ENCODE data around the gene DDX42. TPM values are rescaled to one million over a fixed set of nuclear protein-coding genes. Genes with fewer than 3 reads are reported as not detected.

The DDX42 gene
- total and polyA plus RNA-seq, 9 of the 15 experiments (the other 6 are each of a cell fraction or from before 2014, with no cell fraction given): 16.5 to 149 (median 87.6) TPM

- TF ChIP-seq KDM4B (IDR thresholded peaks at IDR 0.05; ENCODE audit: borderline replicate concordance in 2 of 2, low read depth in 1 of 2) (peak in 1 of 2 experiments; percentile 48; a peak in 1 of 4 replicates), NFIX (CRISPR knock-in tag; IDR thresholded peaks at IDR 0.05; ENCODE audit: low read depth) (no peak), SMC3 (conservative IDR thresholded peaks at IDR 0.05; ENCODE audit: insufficient read depth, low read depth, low read length) (no peak), ZNF253 (CRISPR knock-in tag; conservative IDR thresholded peaks at IDR 0.05) (no peak), ARID2 (IDR thresholded peaks at IDR 0.05) (no peak), KLF10 (CRISPR knock-in tag; IDR thresholded peaks at IDR 0.05) (no peak), RFX7 (CRISPR knock-in tag; IDR thresholded peaks at IDR 0.05) (no peak), SMAD3 (CRISPR knock-in tag; conservative IDR thresholded peaks at IDR 0.05) (0 out of 2 replicates have a peak, but pooled peaks have one; percentile 40), NCOA1 (IDR thresholded peaks at IDR 0.05; ENCODE audit: low read depth) (peak; percentile 50; the same call in 1 of the 2 replicates), ZNF436 (CRISPR knock-in tag; IDR thresholded peaks at IDR 0.05) (no peak; the same call in 1 of the 2 replicates), ZNF280A (IDR thresholded peaks at IDR 0.05; ENCODE audit: low read depth, partially characterized antibody) (no peak), RFX5 (IDR thresholded peaks at IDR 0.05; ENCODE audit: low read depth, low read length) (no peak), LCOR (CRISPR knock-in tag; IDR thresholded peaks at IDR 0.05) (peak; percentile 88; the same call in 1 of the 2 replicates), TCF7 (IDR thresholded peaks at IDR 0.05; ENCODE audit: borderline replicate concordance) (0 out of 2 replicates have a peak, but pooled peaks have one; percentile 36), ZNF384 (IDR thresholded peaks at IDR 0.05; ENCODE audit: low read depth, low read length) (no peak), DPF2 (IDR thresholded peaks at IDR 0.05) (peak; percentile 31; the same call in 1 of the 2 replicates), CBX2 (IDR thresholded peaks at IDR 0.05; ENCODE audit: insufficient read depth, low read length, poor library complexity, severe bottlenecking) (no peak), MTA3 (IDR thresholded peaks at IDR 0.05; ENCODE audit: borderline replicate concordance) (peak; percentile 31; the same call in 1 of the 2 replicates), LARP7 (IDR thresholded peaks at IDR 0.05) (no peak)
- TF ChIP-seq, protein P1, sequence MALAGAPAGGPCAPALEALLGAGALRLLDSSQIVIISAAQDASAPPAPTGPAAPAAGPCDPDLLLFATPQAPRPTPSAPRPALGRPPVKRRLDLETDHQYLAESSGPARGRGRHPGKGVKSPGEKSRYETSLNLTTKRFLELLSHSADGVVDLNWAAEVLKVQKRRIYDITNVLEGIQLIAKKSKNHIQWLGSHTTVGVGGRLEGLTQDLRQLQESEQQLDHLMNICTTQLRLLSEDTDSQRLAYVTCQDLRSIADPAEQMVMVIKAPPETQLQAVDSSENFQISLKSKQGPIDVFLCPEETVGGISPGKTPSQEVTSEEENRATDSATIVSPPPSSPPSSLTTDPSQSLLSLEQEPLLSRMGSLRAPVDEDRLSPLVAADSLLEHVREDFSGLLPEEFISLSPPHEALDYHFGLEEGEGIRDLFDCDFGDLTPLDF (CRISPR knock-in tag; IDR thresholded peaks at IDR 0.05): peak; percentile 92
- TF ChIP-seq, protein P2, sequence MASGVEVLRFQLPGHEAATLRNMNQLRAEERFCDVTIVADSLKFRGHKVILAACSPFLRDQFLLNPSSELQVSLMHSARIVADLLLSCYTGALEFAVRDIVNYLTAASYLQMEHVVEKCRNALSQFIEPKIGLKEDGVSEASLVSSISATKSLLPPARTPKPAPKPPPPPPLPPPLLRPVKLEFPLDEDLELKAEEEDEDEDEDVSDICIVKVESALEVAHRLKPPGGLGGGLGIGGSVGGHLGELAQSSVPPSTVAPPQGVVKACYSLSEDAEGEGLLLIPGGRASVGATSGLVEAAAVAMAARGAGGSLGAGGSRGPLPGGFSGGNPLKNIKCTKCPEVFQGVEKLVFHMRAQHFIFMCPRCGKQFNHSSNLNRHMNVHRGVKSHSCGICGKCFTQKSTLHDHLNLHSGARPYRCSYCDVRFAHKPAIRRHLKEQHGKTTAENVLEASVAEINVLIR (CRISPR knock-in tag; IDR thresholded peaks at IDR 0.05): no peak
- TF ChIP-seq, protein P3, sequence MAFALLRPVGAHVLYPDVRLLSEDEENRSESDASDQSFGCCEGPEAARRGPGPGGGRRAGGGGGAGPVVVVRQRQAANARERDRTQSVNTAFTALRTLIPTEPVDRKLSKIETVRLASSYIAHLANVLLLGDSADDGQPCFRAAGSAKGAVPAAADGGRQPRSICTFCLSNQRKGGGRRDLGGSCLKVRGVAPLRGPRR (CRISPR knock-in tag; IDR thresholded peaks at IDR 0.05): 0 out of 2 replicates have a peak, but pooled peaks have one; percentile 26
- TF ChIP-seq, protein P4, sequence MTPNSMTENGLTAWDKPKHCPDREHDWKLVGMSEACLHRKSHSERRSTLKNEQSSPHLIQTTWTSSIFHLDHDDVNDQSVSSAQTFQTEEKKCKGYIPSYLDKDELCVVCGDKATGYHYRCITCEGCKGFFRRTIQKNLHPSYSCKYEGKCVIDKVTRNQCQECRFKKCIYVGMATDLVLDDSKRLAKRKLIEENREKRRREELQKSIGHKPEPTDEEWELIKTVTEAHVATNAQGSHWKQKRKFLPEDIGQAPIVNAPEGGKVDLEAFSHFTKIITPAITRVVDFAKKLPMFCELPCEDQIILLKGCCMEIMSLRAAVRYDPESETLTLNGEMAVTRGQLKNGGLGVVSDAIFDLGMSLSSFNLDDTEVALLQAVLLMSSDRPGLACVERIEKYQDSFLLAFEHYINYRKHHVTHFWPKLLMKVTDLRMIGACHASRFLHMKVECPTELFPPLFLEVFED (CRISPR knock-in tag; conservative IDR thresholded peaks at IDR 0.05): no peak
Measured at GRCh38 chr17:63827002-63827800, 53.2 kb downstream of the DDX42 start, which contains the start of the genes FTSJ3 and PSMC5 (continued).
